ENCODE measurements around the gene ADAMTS8.

ADAMTS8 gene

DNA sequence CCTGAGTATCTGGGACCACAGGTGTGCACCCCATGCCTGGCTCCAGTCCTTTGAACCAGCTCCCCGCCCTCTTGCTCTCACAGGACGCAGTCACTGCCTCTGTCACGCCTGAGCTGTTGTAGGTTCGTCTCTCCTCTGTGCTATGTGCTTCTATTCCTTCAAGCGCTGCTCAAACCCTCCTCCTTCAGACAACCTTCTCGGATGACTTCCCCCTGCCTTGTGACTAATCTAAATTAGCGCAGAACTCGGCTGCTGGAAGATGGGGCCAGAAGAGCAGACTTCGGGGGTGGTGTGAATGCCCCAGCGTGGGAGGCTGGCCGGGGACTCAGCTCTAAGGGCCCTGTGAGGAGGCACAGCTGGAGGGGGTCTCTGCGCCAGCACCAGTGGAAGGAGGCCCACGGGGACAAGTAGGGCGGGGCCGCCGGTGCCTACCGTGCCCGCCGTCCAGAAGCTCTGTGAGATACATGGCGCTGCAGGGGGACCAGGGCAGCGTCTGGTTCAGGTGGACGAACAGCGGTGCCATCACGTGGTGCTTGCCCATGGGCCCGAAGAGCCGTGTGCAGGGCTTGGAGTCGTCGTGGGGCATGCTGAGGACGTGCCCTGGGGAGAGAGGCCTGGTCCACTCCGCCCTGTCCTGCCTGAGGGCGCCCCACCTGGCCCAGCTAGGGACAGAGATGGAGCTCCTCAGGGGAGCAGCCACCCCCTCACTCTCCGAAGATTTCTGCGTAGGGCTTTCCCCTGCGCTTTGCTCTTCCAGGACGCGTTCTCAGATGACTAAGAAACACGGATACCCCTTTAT lies 12.5 kb downstream of the ADAMTS8 start:
- TF ChIP-seq ZBTB7A (IDR thresholded peaks at IDR 0.05; ENCODE audit: low read depth) (no peak), NFIC (IDR thresholded peaks at IDR 0.05) (no peak), CREB1 (IDR thresholded peaks at IDR 0.05; ENCODE audit: low read depth) (no peak), YY1 (IDR thresholded peaks at IDR 0.05; ENCODE audit: low read depth) (no peak), TCF12 (IDR thresholded peaks at IDR 0.05; ENCODE audit: low read depth) (no peak), TEAD4 (IDR thresholded peaks at IDR 0.05) (no peak), RAD21 (IDR thresholded peaks at IDR 0.05; ENCODE audit: low read depth) (no peak), FOXM1 (IDR thresholded peaks at IDR 0.05; ENCODE audit: borderline replicate concordance, low read depth) (no peak), EP300 (IDR thresholded peaks at IDR 0.05; ENCODE audit: borderline replicate concordance) (no peak)
- TF ChIP-seq, protein P1, sequence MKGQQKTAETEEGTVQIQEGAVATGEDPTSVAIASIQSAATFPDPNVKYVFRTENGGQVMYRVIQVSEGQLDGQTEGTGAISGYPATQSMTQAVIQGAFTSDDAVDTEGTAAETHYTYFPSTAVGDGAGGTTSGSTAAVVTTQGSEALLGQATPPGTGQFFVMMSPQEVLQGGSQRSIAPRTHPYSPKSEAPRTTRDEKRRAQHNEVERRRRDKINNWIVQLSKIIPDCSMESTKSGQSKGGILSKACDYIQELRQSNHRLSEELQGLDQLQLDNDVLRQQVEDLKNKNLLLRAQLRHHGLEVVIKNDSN (IDR thresholded peaks at IDR 0.05), result no peak

DNA sequence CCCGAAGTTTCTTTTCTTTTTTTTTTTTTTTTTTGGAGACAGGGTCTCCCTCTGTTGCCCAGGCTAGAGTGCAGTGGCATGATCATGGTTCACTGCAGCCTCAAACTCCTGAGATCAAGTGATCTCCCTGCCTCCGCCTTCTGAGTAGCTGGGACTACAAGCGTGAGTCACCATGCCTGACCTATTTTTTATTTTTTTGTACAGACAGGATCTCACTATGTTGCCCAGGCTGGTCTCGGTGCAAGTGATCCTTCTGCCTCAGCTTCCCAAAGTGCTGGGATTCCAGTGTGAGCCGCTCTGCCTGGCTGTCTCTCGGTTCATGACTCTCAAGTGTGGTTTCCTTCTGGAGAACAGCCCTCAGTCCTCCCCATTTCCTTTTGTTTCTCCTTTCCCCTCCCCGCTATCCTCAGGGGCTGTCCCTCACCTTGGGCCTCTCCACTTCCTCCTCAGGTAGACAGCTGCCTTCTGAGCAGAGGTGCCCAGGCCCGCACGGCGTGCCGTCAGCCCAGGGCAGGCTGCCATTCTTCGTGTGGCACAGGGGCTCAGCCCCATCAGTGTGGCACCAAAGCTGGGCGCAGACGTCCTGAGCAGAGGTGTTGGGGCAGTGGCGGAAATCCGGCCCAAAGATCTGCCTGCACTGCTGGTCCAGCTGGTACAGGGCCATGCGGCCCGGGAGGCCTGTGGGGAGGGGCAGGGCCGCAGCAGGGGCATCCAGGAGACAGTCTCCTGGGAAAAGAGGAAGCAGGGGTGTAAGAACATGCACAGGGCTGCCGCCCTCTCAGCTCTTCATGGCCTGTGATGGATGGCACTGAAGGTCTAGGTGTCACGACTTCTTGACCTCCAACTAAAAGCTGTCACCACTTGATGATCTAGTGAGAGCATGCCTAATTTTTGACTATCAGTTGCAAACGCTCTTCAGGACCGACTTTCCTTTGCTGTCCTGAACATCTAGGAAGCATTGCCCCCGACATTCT lies 14.0 kb downstream of the ADAMTS8 start:
- TF ChIP-seq, protein P1 (IDR thresholded peaks at IDR 0.05), result no peak
- TF ChIP-seq TEAD4 (IDR thresholded peaks at IDR 0.05) (no peak), TAF1 (IDR thresholded peaks at IDR 0.05; ENCODE audit: low read depth) (no peak), YY1 (IDR thresholded peaks at IDR 0.05; ENCODE audit: low read depth) (no peak), ZBTB7A (IDR thresholded peaks at IDR 0.05; ENCODE audit: low read depth) (no peak), CEBPB (IDR thresholded peaks at IDR 0.05) (no peak), FOXM1 (IDR thresholded peaks at IDR 0.05; ENCODE audit: borderline replicate concordance, low read depth) (no peak), RAD21 (IDR thresholded peaks at IDR 0.05; ENCODE audit: low read depth) (no peak), CREB1 (IDR thresholded peaks at IDR 0.05; ENCODE audit: low read depth) (no peak), EP300 (IDR thresholded peaks at IDR 0.05; ENCODE audit: borderline replicate concordance) (no peak), EGR1 (IDR thresholded peaks at IDR 0.05) (no peak), NFIC (IDR thresholded peaks at IDR 0.05) (no peak)
- TF ChIP-seq, protein P2, sequence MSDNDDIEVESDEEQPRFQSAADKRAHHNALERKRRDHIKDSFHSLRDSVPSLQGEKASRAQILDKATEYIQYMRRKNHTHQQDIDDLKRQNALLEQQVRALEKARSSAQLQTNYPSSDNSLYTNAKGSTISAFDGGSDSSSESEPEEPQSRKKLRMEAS (IDR thresholded peaks at IDR 0.05), result no peak
- TF ChIP-seq, protein P3, sequence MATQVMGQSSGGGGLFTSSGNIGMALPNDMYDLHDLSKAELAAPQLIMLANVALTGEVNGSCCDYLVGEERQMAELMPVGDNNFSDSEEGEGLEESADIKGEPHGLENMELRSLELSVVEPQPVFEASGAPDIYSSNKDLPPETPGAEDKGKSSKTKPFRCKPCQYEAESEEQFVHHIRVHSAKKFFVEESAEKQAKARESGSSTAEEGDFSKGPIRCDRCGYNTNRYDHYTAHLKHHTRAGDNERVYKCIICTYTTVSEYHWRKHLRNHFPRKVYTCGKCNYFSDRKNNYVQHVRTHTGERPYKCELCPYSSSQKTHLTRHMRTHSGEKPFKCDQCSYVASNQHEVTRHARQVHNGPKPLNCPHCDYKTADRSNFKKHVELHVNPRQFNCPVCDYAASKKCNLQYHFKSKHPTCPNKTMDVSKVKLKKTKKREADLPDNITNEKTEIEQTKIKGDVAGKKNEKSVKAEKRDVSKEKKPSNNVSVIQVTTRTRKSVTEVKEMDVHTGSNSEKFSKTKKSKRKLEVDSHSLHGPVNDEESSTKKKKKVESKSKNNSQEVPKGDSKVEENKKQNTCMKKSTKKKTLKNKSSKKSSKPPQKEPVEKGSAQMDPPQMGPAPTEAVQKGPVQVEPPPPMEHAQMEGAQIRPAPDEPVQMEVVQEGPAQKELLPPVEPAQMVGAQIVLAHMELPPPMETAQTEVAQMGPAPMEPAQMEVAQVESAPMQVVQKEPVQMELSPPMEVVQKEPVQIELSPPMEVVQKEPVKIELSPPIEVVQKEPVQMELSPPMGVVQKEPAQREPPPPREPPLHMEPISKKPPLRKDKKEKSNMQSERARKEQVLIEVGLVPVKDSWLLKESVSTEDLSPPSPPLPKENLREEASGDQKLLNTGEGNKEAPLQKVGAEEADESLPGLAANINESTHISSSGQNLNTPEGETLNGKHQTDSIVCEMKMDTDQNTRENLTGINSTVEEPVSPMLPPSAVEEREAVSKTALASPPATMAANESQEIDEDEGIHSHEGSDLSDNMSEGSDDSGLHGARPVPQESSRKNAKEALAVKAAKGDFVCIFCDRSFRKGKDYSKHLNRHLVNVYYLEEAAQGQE (IDR thresholded peaks at IDR 0.05; ENCODE audit: low read depth), result no peak

DNA sequence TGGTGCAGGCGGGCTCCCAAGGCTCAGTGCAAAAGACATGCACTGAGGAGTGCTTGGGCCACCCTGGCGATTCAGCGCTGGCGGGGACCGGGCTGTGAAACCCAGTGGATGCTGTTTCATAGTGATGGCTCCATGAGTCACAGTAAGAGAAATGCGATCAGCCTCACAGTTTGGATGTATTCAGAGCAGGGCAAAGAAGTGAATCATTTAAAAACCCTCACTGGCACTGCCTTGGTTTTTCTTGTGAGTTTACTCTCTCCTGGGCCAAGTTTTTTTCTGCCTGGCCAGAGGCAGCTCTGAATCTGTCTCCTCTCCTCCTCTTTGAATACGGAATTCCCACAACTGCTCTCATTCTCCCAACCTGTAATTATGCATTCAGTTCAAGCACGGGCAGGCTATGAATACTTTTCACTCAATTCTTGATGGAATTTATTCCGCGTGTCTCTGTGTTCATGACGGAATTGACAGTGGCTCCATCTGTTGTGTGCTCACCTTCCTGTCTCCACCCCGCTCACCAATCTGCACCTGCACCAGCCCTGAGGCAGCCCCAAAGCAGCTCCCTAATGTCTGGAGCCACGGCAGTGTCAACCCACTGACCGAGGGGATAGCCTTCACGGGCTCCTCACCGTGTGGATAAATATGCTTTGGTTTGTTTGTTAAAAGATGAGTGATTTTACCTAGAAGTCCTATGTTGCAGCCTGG lies 14.9 kb downstream of the ADAMTS8 start:
- TF ChIP-seq, protein P2 (IDR thresholded peaks at IDR 0.05), result no peak
- TF ChIP-seq EP300 (IDR thresholded peaks at IDR 0.05; ENCODE audit: borderline replicate concordance) (no peak), ZBTB7A (IDR thresholded peaks at IDR 0.05; ENCODE audit: low read depth) (no peak), TEAD4 (IDR thresholded peaks at IDR 0.05) (no peak), YY1 (IDR thresholded peaks at IDR 0.05; ENCODE audit: low read depth) (no peak)

DNA sequence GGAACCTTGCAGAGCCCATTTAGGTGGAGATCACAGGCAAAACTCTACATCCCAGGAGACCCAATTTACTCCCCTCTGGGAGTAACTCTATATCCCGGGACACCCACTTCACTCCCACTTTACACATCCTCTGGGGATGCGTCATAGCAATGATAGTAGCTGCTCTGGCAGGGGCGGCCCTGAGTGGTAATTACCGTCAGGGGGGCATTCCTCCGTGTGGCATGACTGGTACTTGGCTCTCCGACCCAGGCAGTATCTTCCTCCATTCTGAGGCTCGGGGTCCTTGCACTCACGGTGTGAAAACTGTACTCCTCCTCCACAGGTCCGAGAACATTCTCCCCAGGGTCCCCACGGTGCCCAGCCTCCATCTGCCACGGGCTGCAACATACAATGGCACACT lies 17.2 kb downstream of the ADAMTS8 start:
- TF ChIP-seq TEAD4 (IDR thresholded peaks at IDR 0.05) (no peak), ZBTB7A (IDR thresholded peaks at IDR 0.05; ENCODE audit: low read depth) (no peak), YY1 (IDR thresholded peaks at IDR 0.05; ENCODE audit: low read depth) (no peak), EP300 (IDR thresholded peaks at IDR 0.05; ENCODE audit: borderline replicate concordance) (no peak), FOXM1 (IDR thresholded peaks at IDR 0.05; ENCODE audit: borderline replicate concordance, low read depth) (no peak), TAF1 (IDR thresholded peaks at IDR 0.05; ENCODE audit: low read depth) (no peak), TCF12 (IDR thresholded peaks at IDR 0.05; ENCODE audit: low read depth) (no peak), NFIC (IDR thresholded peaks at IDR 0.05) (no peak), CEBPB (IDR thresholded peaks at IDR 0.05) (no peak)
- TF ChIP-seq, protein P1 (IDR thresholded peaks at IDR 0.05), result no peak
- TF ChIP-seq, protein P3 (IDR thresholded peaks at IDR 0.05; ENCODE audit: low read depth), result no peak
- TF ChIP-seq, protein P2 (IDR thresholded peaks at IDR 0.05), result no peak

Data from Ishikawa (cell line).